H1 (cell line): ENCODE results near the gene GDI2. TPM values are rescaled to one million over a fixed set of nuclear protein-coding genes. Genes with fewer than 3 reads are reported as not detected.

Source experiments
- CTCF ChIA-PET: fragments of 300-600 bp; sonication (Branson Sonifier 250); formaldehyde crosslinking; loops from one replicate; lab custom pipeline; 2021; ENCODE audit not compliant: partially characterized antibody; lab: Charles Lee
- POLR2A ChIA-PET: fragments of 300-600 bp; sonication (Branson Sonifier 250); formaldehyde crosslinking; loops from one replicate; lab custom pipeline; 2021; ENCODE audit warnings: inconsistent platforms; ENCODE audit not compliant: partially characterized antibody; lab: Charles Lee
- DNase-seq, 2 experiments: peaks; one replicate each; pipeline versions ENCODE4 v3.0.0 to v3.0.0-alpha.2; 2010 to 2022; ENCODE audit warnings: low spot score in 2 of 2, low read depth in 1 of 2, mixed read lengths in 1 of 2
- FAIRE-seq: peaks from 2 replicates; lab custom pipeline; 2011; peaks lifted over from hg19 to GRCh38; lab: Jason Lieb, UNC
- H2AFZ ChIP-seq: 2 replicates; pipeline ENCODE4 v1.8.1; 2012; ENCODE audit warnings: low read length, inconsistent platforms
- H2AK5ac ChIP-seq: 2 replicates; pipeline ENCODE4 v1.6.1; 2013; ENCODE audit warnings: low read depth, low read length
- H2BK120ac ChIP-seq: replicated peaks from 2 replicates; pipeline ENCODE3; 2013; ENCODE audit warnings: low read depth, low read length, inconsistent platforms
- H2BK12ac ChIP-seq: 2 replicates; pipeline ENCODE4 v1.6.1; 2013; ENCODE audit warnings: low read depth, low read length
- H2BK15ac ChIP-seq: 2 replicates; pipeline ENCODE4 v1.6.1; 2013; ENCODE audit warnings: low read length
- H2BK20ac ChIP-seq: 2 replicates; pipeline ENCODE4 v1.6.1; 2013; ENCODE audit warnings: low read length
- H2BK5ac ChIP-seq: 2 replicates; pipeline ENCODE4 v1.6.1; 2013; ENCODE audit warnings: low read depth, low read length
- H3K14ac ChIP-seq: 2 replicates; pipeline ENCODE4 v1.6.1; 2013; ENCODE audit warnings: inconsistent platforms; ENCODE audit not compliant: insufficient read length
- H3K18ac ChIP-seq: 2 replicates; pipeline ENCODE4 v1.6.1; 2013; ENCODE audit warnings: low read length; ENCODE audit errors: extremely low read depth
- H3K23ac ChIP-seq: 2 replicates; pipeline ENCODE4 v1.6.1; 2013; ENCODE audit warnings: inconsistent platforms; ENCODE audit not compliant: insufficient read length
- H3K23me2 ChIP-seq: 2 replicates; pipeline ENCODE4 v1.6.1; 2013; ENCODE audit warnings: low read depth, low read length
- H3K27ac ChIP-seq: 2 replicates; pipeline ENCODE4 v1.6.1; 2011; ENCODE audit warnings: low read depth, low read length, inconsistent platforms
- H3K27me3 ChIP-seq, 4 experiments: replicated peaks in 1 of 4; 1 replicate in 1 of 4; 2 replicates in 3 of 4; pipeline versions ENCODE4 v1.6.1 to v1.8.1; 2011 to 2013; ENCODE audit warnings: low read length in 3 of 4, mild to moderate bottlenecking in 3 of 4, inconsistent platforms in 2 of 4, mixed read lengths in 2 of 4, moderate library complexity in 1 of 4; ENCODE audit not compliant: control insufficient read depth in 3 of 4, insufficient read depth in 3 of 4; ENCODE audit errors: extremely low read depth in 1 of 4
- H3K36me3 ChIP-seq, 4 experiments: 2 replicates each; pipeline versions ENCODE4 v1.6.1 to v1.8.1; 2011 to 2013; ENCODE audit warnings: mild to moderate bottlenecking in 4 of 4, low read length in 3 of 4, moderate library complexity in 2 of 4, control low read depth in 1 of 4, inconsistent platforms in 1 of 4; ENCODE audit not compliant: insufficient read depth in 4 of 4, control insufficient read depth in 2 of 4
- H3K4ac ChIP-seq: replicated peaks from 2 replicates; pipeline ENCODE3; 2013; ENCODE audit warnings: low read length, low read depth, mixed read lengths, inconsistent platforms; ENCODE audit not compliant: insufficient read length
- H3K4me1 ChIP-seq, 4 experiments: replicated peaks in 1 of 4; 1 replicate in 1 of 4; 2 replicates in 3 of 4; pipeline versions ENCODE4 v1.6.1 to v1.8.1; 2011 to 2013; ENCODE audit warnings: low read length in 3 of 4, inconsistent platforms in 2 of 4, mixed read lengths in 1 of 4; ENCODE audit not compliant: insufficient read depth in 4 of 4, control insufficient read depth in 3 of 4
- H3K4me2 ChIP-seq, 2 experiments: 2 replicates each; pipeline versions ENCODE4 v1.6.1 to v1.8.1; 2011 to 2013; ENCODE audit warnings: low read depth in 2 of 2, low read length in 2 of 2, control low read depth in 1 of 2, inconsistent platforms in 1 of 2, mild to moderate bottlenecking in 1 of 2; ENCODE audit not compliant: insufficient read depth in 1 of 2
- H3K4me3 ChIP-seq, 4 experiments: fragments of 200-600, 300-600 bp in 1 of 4; sonication (generic), shearing (Covaris generic), sonication (Bioruptor Twin) in 1 of 4; 2 replicates each; pipeline versions ENCODE4 v1.5.1 to v1.8.1; 2011 to 2016; ENCODE audit warnings: low read length in 4 of 4, low read depth in 3 of 4, control low read depth in 2 of 4, inconsistent platforms in 2 of 4, mild to moderate bottlenecking in 2 of 4, mixed read lengths in 1 of 4, moderate library complexity in 1 of 4; ENCODE audit not compliant: insufficient read depth in 2 of 4; ENCODE audit errors: extremely low read depth in 1 of 4
- H3K56ac ChIP-seq: replicated peaks from 2 replicates; pipeline ENCODE3; 2013; ENCODE audit warnings: low read depth, mild to moderate bottlenecking, mixed read lengths, low read length, inconsistent platforms; ENCODE audit not compliant: insufficient read length
- H3K79me1 ChIP-seq: 2 replicates; pipeline ENCODE4 v1.6.1; 2013; ENCODE audit warnings: low read depth, low read length, control low read depth
- H3K79me2 ChIP-seq, 2 experiments: 2 replicates each; pipeline versions ENCODE4 v1.6.1 to v1.8.1; 2012 to 2013; ENCODE audit warnings: low read length in 2 of 2, mild to moderate bottlenecking in 2 of 2, inconsistent platforms in 1 of 2; ENCODE audit not compliant: insufficient read depth in 2 of 2, control insufficient read depth in 1 of 2
- H3K9ac ChIP-seq, 4 experiments: replicated peaks in 1 of 4; 1 replicate in 1 of 4; 2 replicates in 3 of 4; pipeline versions ENCODE4 v1.6.1 to v1.8.1; 2011 to 2013; ENCODE audit warnings: low read depth in 3 of 4, low read length in 3 of 4, control low read depth in 2 of 4, mild to moderate bottlenecking in 2 of 4, moderate library complexity in 2 of 4, inconsistent platforms in 1 of 4; ENCODE audit errors: extremely low read depth in 1 of 4
- H3K9me3 ChIP-seq, 2 experiments: 2 replicates each; pipeline versions ENCODE4 v1.6.1 to v1.8.1; 2012 to 2013; ENCODE audit warnings: mild to moderate bottlenecking in 2 of 2, moderate library complexity in 2 of 2, control low read depth in 1 of 2, inconsistent platforms in 1 of 2, low read depth in 1 of 2, low read length in 1 of 2, mixed read lengths in 1 of 2; ENCODE audit not compliant: insufficient read depth in 2 of 2
- H4K20me1 ChIP-seq, 2 experiments: replicated peaks in 1 of 2; 2 replicates each; pipeline versions ENCODE3 to v1.8.1; 2011 to 2013; ENCODE audit warnings: inconsistent platforms in 2 of 2, low read length in 2 of 2, mild to moderate bottlenecking in 1 of 2; ENCODE audit not compliant: insufficient read depth in 2 of 2, control insufficient read depth in 1 of 2
- H4K5ac ChIP-seq: 2 replicates; pipeline ENCODE4 v1.6.1; 2013; ENCODE audit warnings: low read length, low read depth, mixed read lengths, inconsistent platforms; ENCODE audit not compliant: insufficient read length
- H4K8ac ChIP-seq: 2 replicates; pipeline ENCODE4 v1.8.0; 2013; ENCODE audit warnings: mild to moderate bottlenecking, moderate library complexity, low read length, inconsistent platforms; ENCODE audit not compliant: insufficient read depth; ENCODE audit errors: extremely low read depth
- H4K91ac ChIP-seq: replicated peaks from 2 replicates; pipeline ENCODE3; 2013; ENCODE audit warnings: low read length, mixed read lengths, inconsistent platforms; ENCODE audit not compliant: insufficient read length
- ASH2L ChIP-seq: fragments of 200-600, 300-600 bp; sonication (generic); IDR thresholded peaks from one replicate; pipeline ENCODE4 v1.7.1; 2017; ENCODE audit warnings: low read length
- GTF2F1 ChIP-seq: IDR thresholded peaks from 2 replicates; pipeline ENCODE4 v1.6.1; 2012; ENCODE audit warnings: low read depth, low read length, improper control_type of control experiment, borderline replicate concordance
- PHF8 ChIP-seq: fragments of 200-600 bp; sonication (generic); conservative IDR thresholded peaks from 2 replicates; pipeline ENCODE4 v1.7.1; 2012; ENCODE audit warnings: low read depth, mild to moderate bottlenecking, inconsistent platforms, low read length, moderate library complexity
- WGBS, 2 experiments: shearing (Covaris generic) in 1 of 2; methylation state at CpG; one replicate each; pipeline versions ENCODE4 v1.1.6 to v1.1.7; 2013 to 2015; ENCODE audit warnings: low lambda C conversion rate in 2 of 2, mixed read lengths in 2 of 2, inconsistent platforms in 1 of 2, low coverage in 1 of 2, missing lambda C conversion rate in 1 of 2; ENCODE audit not compliant: insufficient replicate concordance in 2 of 2, insufficient coverage in 1 of 2, insufficient read length in 1 of 2; ENCODE audit errors: extremely low coverage in 1 of 2, missing lambda C conversion rate in 1 of 2; 5-methylcytosine and 5-hydroxymethylcytosine counted together
- polyA plus RNA-seq, 7 experiments: library from polyadenylated mRNA; depleted of rRNA in 3 of 7; stranded (reverse) in 5 of 7; unstranded in 2 of 7; fragments of >200 nt in 5 of 7; fragments of 200-250 nt in 2 of 7; gene quantifications; 1 replicate in 5 of 7; 2 replicates in 1 of 7; 4 replicates in 1 of 7; pipeline versions ENCODE4 v1.2.1 to v1.2.3, GENCODE V29; 2011 to 2013; ENCODE audit warnings: missing spikeins in 2 of 7, mixed read lengths in 2 of 7
- total RNA-seq: library from RNA; stranded (reverse); fragmentation: NEBNext Ultra II Directional; extraction: Animal tissue kit (Norgen Biotek cat#: 25700); gene quantifications from 2 replicates; pipeline ENCODE4 v1.2.1, GENCODE V29; 2021

GDI2 gene
- total and polyA plus RNA-seq, 2 of the 8 experiments (the other 6 are each of a cell fraction or from before 2014, with no cell fraction given), result 168 to 385 TPM

DNA sequence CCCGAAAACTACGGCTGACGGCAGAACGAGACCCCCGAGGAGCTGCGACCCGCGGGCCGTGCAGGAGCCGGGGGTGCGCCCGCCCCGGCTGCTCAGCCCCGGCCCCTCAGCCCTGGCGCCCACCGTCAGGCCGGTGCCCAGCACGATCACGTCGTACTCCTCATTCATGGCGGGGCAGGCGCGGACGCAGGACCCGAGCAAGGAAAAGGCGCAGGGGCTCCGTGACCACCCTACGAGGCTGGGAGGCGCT lies 218 bp downstream of the GDI2 start:
- Histone ChIP-seq H2BK15ac (0 out of 2 replicates have a peak overlapping the region, but pooled peaks have one; percentile 96), H3K14ac (no peak overlapping the region), H3K56ac (peak overlapping the region; percentile 96), H3K79me1 (no peaks in the 10 kb centered on the region; the same call in 1 of the 2 replicates), H3K9me3 (no peaks in the 10 kb centered on the region), H4K91ac (peak overlapping the region; percentile 85), H3K4ac (peak overlapping the region; percentile 98), H3K18ac (peak overlapping the region; percentile 97), H4K8ac (peak overlapping the region; percentile 96), H3K36me3 (peaks cover 0 to 5% (median 0%) of the 10 kb centered on the region in 4 experiments; a peak in 2 of 8 replicates), H4K5ac (peak overlapping the region; percentile 100), H3K4me3 (peak overlapping the region; percentile 90 to 98 (median 94)), H2BK5ac (peak overlapping the region; percentile 96), H3K4me1 (peaks cover 0 to 3% (median 0%) of the 10 kb centered on the region in 4 experiments; a peak in 1 of 7 replicates), H2AFZ (no peak overlapping the region), H4K20me1 (peaks cover 10 to 21% of the 10 kb centered on the region in 2 experiments), H2BK20ac (no peak overlapping the region), H3K9ac (peak overlapping the region; percentile 94 to 99 (median 96)), H3K27ac (peak overlapping the region; percentile 88), H2BK120ac (no peak overlapping the region), H3K79me2 (peaks cover 39 to 62% of the 10 kb centered on the region in 2 experiments), H3K23me2 (peaks cover 6% of the 10 kb centered on the region), H3K23ac (no peak overlapping the region), H2BK12ac (no peak overlapping the region), H3K4me2 (peak overlapping the region; percentile 67 to 81), H2AK5ac (no peak overlapping the region), H3K27me3 (no peaks in the 10 kb centered on the region)
- DNase-seq, result no peak
- 0% methylated on average over 13 of the region's 29 CpGs; no CpG with 5 or more reads in 1 of the 2 experiments for WGBS, 2 experiments
- ChIA-PET CTCF (no interaction called here), POLR2A (interaction anchor here (0.7 to 2.6 kb wide), 19 partner anchors 9 to 120 kb away, joined by 3 to 22 read pairs (median 6); partner anchors contain the start of genes ANKRD16 and FBH1)
- TF ChIP-seq ASH2L (peak; percentile 54), PHF8 (peak; percentile 89), GTF2F1 (no peak)
- no peak for FAIRE-seq
